Activated effector memory CD4-positive, alpha-beta T cell treated with Interleukin-2 at 50 U/mL for 16 hours (primary cell): Measurements from ENCODE around the gene NUAK2.
"Not testable (repeated sequence)": the region's sequence is repeated elsewhere in the genome, so short reads cannot be mapped to it uniquely, and the experiment has no call there.

Experiments used
- DNase-seq: peaks from one replicate; pipeline ENCODE4 v3.0.0-alpha.2; 2020

The NUAK2 gene

GRCh38 chr1:205321162-205321958 lies at the start of gene NUAK2:
NUAK2 (minus strand) TSS chr1:205321745; CDS start chr1:205321628, 117 bp downstream.
- peak; percentile 79 for DNase-seq

GRCh38 chr1:205370780-205371179 lies 49.2 kb upstream of the NUAK2 start:
- DNase-seq = no peak

GRCh38 chr1:205369701-205370123 lies 48.2 kb upstream of the NUAK2 start:
- no peak for DNase-seq

GRCh38 chr1:205368478-205368877 lies 46.9 kb upstream of the NUAK2 start:
- no peak for DNase-seq

GRCh38 chr1:205365945-205366463 lies 44.5 kb upstream of the NUAK2 start:
- DNase-seq = no peak

GRCh38 chr1:205365086-205365485 lies 43.5 kb upstream of the NUAK2 start:
- not testable (repeated sequence) for DNase-seq

- DNase-seq = no peak
Measured at GRCh38 chr1:205360891-205361290, 39.3 kb upstream of the NUAK2 start.

- DNase-seq = no peak
Measured at GRCh38 chr1:205359771-205360565, 38.4 kb upstream of the NUAK2 start.

- no peak for DNase-seq
Measured at GRCh38 chr1:205358579-205358978, 37.0 kb upstream of the NUAK2 start.

GRCh38 chr1:205357567-205357966 lies 36.0 kb upstream of the NUAK2 start:
- DNase-seq = no peak

- no peak for DNase-seq
Measured at GRCh38 chr1:205356440-205357139, 35.0 kb upstream of the NUAK2 start, which contains the start of gene KLHDC8A. KLHDC8A (minus strand) TSS chr1:205356922; CDS start chr1:205343604, 13,318 bp downstream.

- no peak for DNase-seq
Measured at GRCh38 chr1:205355075-205355453, 33.5 kb upstream of the NUAK2 start.

GRCh38 chr1:205354259-205355074 lies 32.9 kb upstream of the NUAK2 start:
- DNase-seq = peak; percentile 28

- DNase-seq = no peak
Measured at GRCh38 chr1:205353612-205354011, 32.1 kb upstream of the NUAK2 start.

- DNase-seq = no peak
Measured at GRCh38 chr1:205353191-205353590, 31.6 kb upstream of the NUAK2 start.

- no peak for DNase-seq
Measured at GRCh38 chr1:205351984-205352713, 30.6 kb upstream of the NUAK2 start.

- no peak for DNase-seq
Measured at GRCh38 chr1:205350691-205351141, 29.2 kb upstream of the NUAK2 start.

GRCh38 chr1:205350124-205350523 lies 28.6 kb upstream of the NUAK2 start:
- DNase-seq = no peak

GRCh38 chr1:205348554-205349487 lies 27.3 kb upstream of the NUAK2 start:
- no peak for DNase-seq

GRCh38 chr1:205346956-205347574 lies 25.5 kb upstream of the NUAK2 start:
- DNase-seq = no peak
